ENCODE measurements around the gene ST6GALNAC5.

- TF ChIP-seq CTCF (conservative IDR thresholded peaks at IDR 0.05) (no peak), ZFX (IDR thresholded peaks at IDR 0.05) (no peak)
Measured at GRCh38 chr1:77021732-77022131, 154.5 kb downstream of the ST6GALNAC5 start.

Measured in C4-2B (cell line).